ENCODE measurements around the gene PPP2R2C. TPM values are rescaled to one million over a fixed set of nuclear protein-coding genes. Genes with fewer than 3 reads are reported as not detected.

Gene PPP2R2C
- total and polyA plus RNA-seq, 3 experiments from 2014 or later, result not detected

- ChIA-PET CTCF (no interaction called here), POLR2A (no interaction called here)
- no peaks in the 10 kb centered on the region for H3K36me3 Mint-ChIP-seq
- Histone ChIP-seq H3K4me3 (ENCODE audit: low read length) (no peak overlapping the region), H3K4me1 (ENCODE audit: insufficient read depth, low read length) (no peaks in the 10 kb centered on the region), H3K9me3 (ENCODE audit: low read length) (no peaks in the 10 kb centered on the region), H3K27me3 (ENCODE audit: insufficient read depth, low read length, poor library complexity, severe bottlenecking) (peaks cover 5% of the 10 kb centered on the region), H3K27ac (ENCODE audit: low read depth, low read length) (no peak overlapping the region), H3K36me3 (ENCODE audit: insufficient read depth, low read length) (no peaks in the 10 kb centered on the region)
- H3K27ac Mint-ChIP-seq, result peak overlapping the region in 1 of 8 donors; percentile 65
- no peaks in the 10 kb centered on the region for H3K4me1 Mint-ChIP-seq
- no peak overlapping the region for H3K4me3 Mint-ChIP-seq
- DNase-seq, result no peak
- H3K27me3 Mint-ChIP-seq, result peaks cover 25 to 63% of the 10 kb centered on the region in 2 donors
- H3K9me3 Mint-ChIP-seq, result peaks cover 0 to 8% (median 3%) of the 10 kb centered on the region in 5 donors
Measured at GRCh38 chr4:6461301-6462165, 10.9 kb downstream of the PPP2R2C start.

- Histone ChIP-seq H3K9me3 (ENCODE audit: low read length) (no peaks in the 10 kb centered on the region), H3K4me1 (ENCODE audit: insufficient read depth, low read length) (no peaks in the 10 kb centered on the region), H3K36me3 (ENCODE audit: insufficient read depth, low read length) (no peaks in the 10 kb centered on the region), H3K27ac (ENCODE audit: low read depth, low read length) (no peak overlapping the region), H3K27me3 (ENCODE audit: insufficient read depth, low read length, poor library complexity, severe bottlenecking) (peaks cover 5% of the 10 kb centered on the region), H3K4me3 (ENCODE audit: low read length) (no peak overlapping the region)
- Mint-ChIP-seq H3K9me3 (peaks cover 0 to 8% (median 3%) of the 10 kb centered on the region in 5 donors), H3K27ac (no peak overlapping the region), H3K4me3 (no peak overlapping the region), H3K27me3 (peaks cover 22 to 60% of the 10 kb centered on the region in 2 donors), H3K4me1 (no peaks in the 10 kb centered on the region), H3K36me3 (no peaks in the 10 kb centered on the region)
- no peak for DNase-seq
- ChIA-PET POLR2A (no interaction called here), CTCF (no interaction called here)
Measured at GRCh38 chr4:6460876-6461275, 11.5 kb downstream of the PPP2R2C start.

- Histone ChIP-seq H3K4me3 (ENCODE audit: low read length) (no peak overlapping the region), H3K9me3 (ENCODE audit: low read length) (no peaks in the 10 kb centered on the region)
- no peak overlapping the region for H3K4me3 Mint-ChIP-seq
Measured at GRCh38 chr4:6458528-6458927, 13.9 kb downstream of the PPP2R2C start.

GRCh38 chr4:6456450-6456849, 16.0 kb downstream of the PPP2R2C start:
- H3K4me1 Mint-ChIP-seq, result no peaks in the 10 kb centered on the region
- H3K36me3 ChIP-seq (ENCODE audit: insufficient read depth, low read length), result no peaks in the 10 kb centered on the region
- H3K27me3 Mint-ChIP-seq, result peaks cover 28 to 50% of the 10 kb centered on the region in 2 donors
- ChIA-PET CTCF (no interaction called here), POLR2A (no interaction called here)
- H3K4me3 Mint-ChIP-seq, result no peak overlapping the region
- peaks cover 0 to 8% (median 3%) of the 10 kb centered on the region in 5 donors for H3K9me3 Mint-ChIP-seq
- no peak overlapping the region for H3K27ac ChIP-seq (ENCODE audit: low read depth, low read length)
- DNase-seq, result no peak
- H3K36me3 Mint-ChIP-seq, result no peaks in the 10 kb centered on the region
- H3K27ac Mint-ChIP-seq, result no peak overlapping the region
- no peaks in the 10 kb centered on the region for H3K4me1 ChIP-seq (ENCODE audit: insufficient read depth, low read length)
- H3K4me3 ChIP-seq (ENCODE audit: low read length), result no peak overlapping the region
- no peaks in the 10 kb centered on the region for H3K9me3 ChIP-seq (ENCODE audit: low read length)
- peaks cover 5% of the 10 kb centered on the region for H3K27me3 ChIP-seq (ENCODE audit: insufficient read depth, low read length, poor library complexity, severe bottlenecking)

More at GRCh38 chr4:6458528-6458927, 13.9 kb downstream of the PPP2R2C start:
- peaks cover 0 to 8% (median 3%) of the 10 kb centered on the region in 5 donors for H3K9me3 Mint-ChIP-seq
- peaks cover 5% of the 10 kb centered on the region for H3K27me3 ChIP-seq (ENCODE audit: insufficient read depth, low read length, poor library complexity, severe bottlenecking)
- ChIA-PET CTCF (no interaction called here), POLR2A (no interaction called here)
- H3K36me3 Mint-ChIP-seq, result no peaks in the 10 kb centered on the region
- peaks cover 30 to 55% of the 10 kb centered on the region in 2 donors for H3K27me3 Mint-ChIP-seq
- no peak for DNase-seq
- H3K36me3 ChIP-seq (ENCODE audit: insufficient read depth, low read length), result no peaks in the 10 kb centered on the region
- H3K27ac Mint-ChIP-seq, result no peak overlapping the region
- no peaks in the 10 kb centered on the region for H3K4me1 ChIP-seq (ENCODE audit: insufficient read depth, low read length)
- no peak overlapping the region for H3K27ac ChIP-seq (ENCODE audit: low read depth, low read length)
- no peaks in the 10 kb centered on the region for H3K4me1 Mint-ChIP-seq

GRCh38 chr4:6454112-6454910, 18.1 kb downstream of the PPP2R2C start:
- H3K27ac Mint-ChIP-seq, result no peak overlapping the region
- H3K36me3 Mint-ChIP-seq, result no peaks in the 10 kb centered on the region
- Histone ChIP-seq H3K9me3 (ENCODE audit: low read length) (no peaks in the 10 kb centered on the region), H3K27me3 (ENCODE audit: insufficient read depth, low read length, poor library complexity, severe bottlenecking) (no peaks in the 10 kb centered on the region), H3K4me1 (ENCODE audit: insufficient read depth, low read length) (no peaks in the 10 kb centered on the region), H3K27ac (ENCODE audit: low read depth, low read length) (no peak overlapping the region), H3K36me3 (ENCODE audit: insufficient read depth, low read length) (no peaks in the 10 kb centered on the region), H3K4me3 (ENCODE audit: low read length) (no peak overlapping the region)
- peaks cover 0 to 8% (median 3%) of the 10 kb centered on the region in 5 donors for H3K9me3 Mint-ChIP-seq
- no peak overlapping the region for H3K4me3 Mint-ChIP-seq
- H3K4me1 Mint-ChIP-seq, result no peaks in the 10 kb centered on the region
- CTCF ChIA-PET, result no interaction called here
- DNase-seq, result no peak
- peaks cover 22 to 51% of the 10 kb centered on the region in 2 donors for H3K27me3 Mint-ChIP-seq
- POLR2A ChIA-PET, result no interaction called here

GRCh38 chr4:6453688-6453990, 18.8 kb downstream of the PPP2R2C start:
- H3K4me3 Mint-ChIP-seq, result no peak overlapping the region
- no peak overlapping the region for H3K27ac Mint-ChIP-seq
- peaks cover 0 to 4% (median under 1%) of the 10 kb centered on the region in 5 donors for H3K9me3 Mint-ChIP-seq
- H3K36me3 Mint-ChIP-seq, result no peaks in the 10 kb centered on the region
- H3K4me3 ChIP-seq (ENCODE audit: low read length), result no peak overlapping the region
- no peaks in the 10 kb centered on the region for H3K27me3 ChIP-seq (ENCODE audit: insufficient read depth, low read length, poor library complexity, severe bottlenecking)
- H3K4me1 ChIP-seq (ENCODE audit: insufficient read depth, low read length), result no peaks in the 10 kb centered on the region
- H3K36me3 ChIP-seq (ENCODE audit: insufficient read depth, low read length), result no peaks in the 10 kb centered on the region
- CTCF ChIA-PET, result no interaction called here
- H3K27me3 Mint-ChIP-seq, result peaks cover 21 to 45% of the 10 kb centered on the region in 2 donors
- H3K27ac ChIP-seq (ENCODE audit: low read depth, low read length), result no peak overlapping the region
- no peaks in the 10 kb centered on the region for H3K4me1 Mint-ChIP-seq
- H3K9me3 ChIP-seq (ENCODE audit: low read length), result no peaks in the 10 kb centered on the region
- POLR2A ChIA-PET, result no interaction called here
- DNase-seq, result no peak

GRCh38 chr4:6452897-6453687, 19.3 kb downstream of the PPP2R2C start:
- DNase-seq, result no peak

More at GRCh38 chr4:6452897-6453687, 19.3 kb downstream of the PPP2R2C start:
- H3K9me3 ChIP-seq (ENCODE audit: low read length), result no peaks in the 10 kb centered on the region
- no peak overlapping the region for H3K27ac ChIP-seq (ENCODE audit: low read depth, low read length)
- ChIA-PET POLR2A (no interaction called here), CTCF (no interaction called here)
- Mint-ChIP-seq H3K27ac (no peak overlapping the region), H3K27me3 (peaks cover 16 to 40% of the 10 kb centered on the region in 2 donors), H3K36me3 (no peaks in the 10 kb centered on the region), H3K9me3 (peaks cover 0 to 2% (median 0%) of the 10 kb centered on the region in 5 donors), H3K4me3 (no peak overlapping the region), H3K4me1 (no peaks in the 10 kb centered on the region)
- no peaks in the 10 kb centered on the region for H3K27me3 ChIP-seq (ENCODE audit: insufficient read depth, low read length, poor library complexity, severe bottlenecking)
- H3K4me3 ChIP-seq (ENCODE audit: low read length), result no peak overlapping the region
- H3K36me3 ChIP-seq (ENCODE audit: insufficient read depth, low read length), result no peaks in the 10 kb centered on the region
- H3K4me1 ChIP-seq (ENCODE audit: insufficient read depth, low read length), result no peaks in the 10 kb centered on the region
